HEK293 (cell line): ENCODE measurements around the gene STK26.

Source experiments
- CTCF ChIA-PET: fragments of 350-600 bp; formaldehyde crosslinking; extraction: SDS; loops from one replicate; lab custom pipeline; 2021; ENCODE audit warnings: antibody characterized with exemption; lab: Yijun Ruan, JAX
- POLR2A ChIA-PET: fragments of 300-600 bp; formaldehyde crosslinking; extraction: SDS; loops from one replicate; lab custom pipeline; 2020; ENCODE audit warnings: antibody characterized with exemption, inconsistent platforms; lab: Yijun Ruan, JAX
- H3K27ac ChIP-seq: fragments of 200-500 bp; sonication (Bioruptor generic); 2 replicates; pipeline ENCODE4 v1.5.1; 2014; ENCODE audit warnings: low read depth, low read length, control low read depth, inconsistent platforms; ENCODE audit errors: extremely low read depth
- H3K36me3 ChIP-seq, 2 experiments: fragments of 200-500 bp in 1 of 2; sonication (Bioruptor generic) in 1 of 2; 1 replicate in 1 of 2; 2 replicates in 1 of 2; pipeline ENCODE4 v1.5.1; 2014 to 2017; ENCODE audit warnings: inconsistent platforms in 2 of 2, low read length in 2 of 2; ENCODE audit not compliant: control insufficient read depth in 2 of 2, insufficient read depth in 1 of 2
- H3K4me1 ChIP-seq: fragments of 200-500 bp; sonication (Bioruptor generic); 2 replicates; pipeline ENCODE4 v1.5.1; 2014; ENCODE audit warnings: mild to moderate bottlenecking, low read length, inconsistent platforms; ENCODE audit not compliant: control insufficient read depth, insufficient read depth
- H3K4me3 ChIP-seq: 2 replicates; pipeline ENCODE4 v1.5.1; 2011; ENCODE audit warnings: low read depth, mild to moderate bottlenecking, control low read depth, low read length, moderate library complexity
- H3K9me3 ChIP-seq: fragments of 200-500 bp; sonication (Bioruptor generic); 2 replicates; pipeline ENCODE4 v1.5.1; 2014; ENCODE audit warnings: low read depth, low read length, inconsistent platforms; ENCODE audit not compliant: control insufficient read depth, insufficient read depth
- KLF8 ChIP-seq: fragments of 450-650 bp; formaldehyde crosslinking; IDR thresholded peaks from 2 replicates; pipeline ENCODE4 v1.5.1; 2016; ENCODE audit warnings: missing biosample characterization, missing genetic modification characterization
- PRDM1 ChIP-seq: fragments of 450-650 bp; formaldehyde crosslinking; IDR thresholded peaks from 2 replicates; pipeline ENCODE4; 2016; ENCODE audit warnings: missing biosample characterization, missing genetic modification characterization
- SP2 ChIP-seq: fragments of 450-650 bp; formaldehyde crosslinking; IDR thresholded peaks from 2 replicates; pipeline ENCODE4 v1.5.1; 2016; ENCODE audit warnings: missing biosample characterization, missing genetic modification characterization
- YY1 ChIP-seq: fragments of 450-650 bp; formaldehyde crosslinking; IDR thresholded peaks from 2 replicates; pipeline ENCODE4 v1.5.1; 2018; ENCODE audit warnings: missing biosample characterization, missing genetic modification characterization
- ZBTB17 ChIP-seq: fragments of 450-650 bp; formaldehyde crosslinking; IDR thresholded peaks from 2 replicates; pipeline ENCODE4 v1.5.1; 2016; ENCODE audit warnings: missing biosample characterization, missing genetic modification characterization
- ZBTB21 ChIP-seq: fragments of 450-650 bp; formaldehyde crosslinking; IDR thresholded peaks from 2 replicates; pipeline ENCODE4 v1.5.1; 2017; ENCODE audit warnings: missing biosample characterization, missing genetic modification characterization
- ZEB2 ChIP-seq: fragments of 450-650 bp; formaldehyde crosslinking; IDR thresholded peaks from 2 replicates; pipeline ENCODE4 v1.5.1; 2016; ENCODE audit warnings: missing biosample characterization, missing genetic modification characterization
- ZNF138 ChIP-seq: fragments of 450-650 bp; formaldehyde crosslinking; IDR thresholded peaks from 2 replicates; pipeline ENCODE4 v1.5.1; 2016; ENCODE audit warnings: missing biosample characterization, missing genetic modification characterization, borderline replicate concordance
- ZNF202 ChIP-seq: fragments of 450-650 bp; formaldehyde crosslinking; IDR thresholded peaks from 2 replicates; pipeline ENCODE4 v1.5.1; 2016; ENCODE audit warnings: missing biosample characterization, missing genetic modification characterization, borderline replicate concordance
- ZNF221 ChIP-seq: fragments of 450-650 bp; formaldehyde crosslinking; IDR thresholded peaks from 2 replicates; pipeline ENCODE4 v1.5.1; 2017; ENCODE audit warnings: missing biosample characterization, missing genetic modification characterization, borderline replicate concordance
- ZNF530 ChIP-seq: fragments of 450-650 bp; formaldehyde crosslinking; IDR thresholded peaks from 2 replicates; pipeline ENCODE4 v1.5.1; 2016; ENCODE audit warnings: low read depth, missing biosample characterization, missing genetic modification characterization
- TF ChIP-seq, protein P1 (sequence below): fragments of 450-650 bp; formaldehyde crosslinking; IDR thresholded peaks from 2 replicates; pipeline ENCODE4 v1.5.1; 2016; ENCODE audit warnings: missing biosample characterization, missing genetic modification characterization, borderline replicate concordance
- TF ChIP-seq, protein P2 (sequence below): fragments of 450-650 bp; formaldehyde crosslinking; IDR thresholded peaks from 2 replicates; pipeline ENCODE4 v1.5.1; 2016; ENCODE audit warnings: missing biosample characterization, missing genetic modification characterization
- TF ChIP-seq, protein P3 (sequence below): fragments of 450-650 bp; formaldehyde crosslinking; IDR thresholded peaks from 2 replicates; pipeline ENCODE4 v1.5.1; 2017; ENCODE audit warnings: missing biosample characterization, missing genetic modification characterization
- TF ChIP-seq, protein P4 (sequence below): fragments of 450-650 bp; formaldehyde crosslinking; IDR thresholded peaks from 2 replicates; pipeline ENCODE4 v1.5.1; 2016; ENCODE audit warnings: missing biosample characterization, missing genetic modification characterization
- TF ChIP-seq, protein P5 (sequence below): fragments of 450-650 bp; formaldehyde crosslinking; IDR thresholded peaks from 2 replicates; pipeline ENCODE4 v1.5.1; 2016; ENCODE audit warnings: missing biosample characterization, missing genetic modification characterization
- TF ChIP-seq, protein P6 (sequence below): fragments of 450-650 bp; formaldehyde crosslinking; IDR thresholded peaks from 2 replicates; pipeline ENCODE4 v1.5.1; 2016; ENCODE audit warnings: missing biosample characterization, missing genetic modification characterization
- TF ChIP-seq, protein P7 (sequence below): fragments of 450-650 bp; formaldehyde crosslinking; IDR thresholded peaks from 2 replicates; pipeline ENCODE4 v1.5.1; 2016; ENCODE audit warnings: missing biosample characterization, missing genetic modification characterization

The STK26 gene

DNA sequence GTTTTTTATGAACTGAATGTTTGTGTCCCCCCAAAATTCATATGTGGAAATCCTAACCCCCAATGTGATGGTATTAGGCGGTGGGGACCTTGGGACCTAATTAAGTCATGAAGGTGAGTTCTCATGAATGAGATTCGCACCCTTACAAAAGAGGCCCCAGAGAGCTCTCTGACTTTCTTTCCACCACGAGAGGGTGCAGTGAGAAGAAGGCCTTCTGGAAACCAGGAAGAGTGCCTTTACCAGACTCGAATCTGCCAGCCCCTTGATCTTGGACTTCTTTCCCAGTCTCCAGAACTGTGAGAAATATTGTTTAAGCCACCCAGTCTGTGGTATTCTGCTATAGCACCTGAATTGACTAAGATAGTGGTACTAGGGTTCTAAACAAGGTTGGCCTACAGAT lies 40.8 kb downstream of the STK26 start:
- Histone ChIP-seq H3K4me1 (no peaks in the 10 kb centered on the region), H3K9me3 (no peaks in the 10 kb centered on the region), H3K36me3 (peaks cover 3 to 15% of the 10 kb centered on the region in 2 experiments), H3K27ac (no peak overlapping the region), H3K4me3 (no peak overlapping the region)
- ChIA-PET CTCF (interaction anchor here (1.2 to 2.8 kb wide), 3 partner anchors 9 to 223 kb away, joined by 3 to 9 read pairs (median 5); no protein-coding TSS in a partner anchor), POLR2A (no interaction called here)
- TF ChIP-seq, protein P1, sequence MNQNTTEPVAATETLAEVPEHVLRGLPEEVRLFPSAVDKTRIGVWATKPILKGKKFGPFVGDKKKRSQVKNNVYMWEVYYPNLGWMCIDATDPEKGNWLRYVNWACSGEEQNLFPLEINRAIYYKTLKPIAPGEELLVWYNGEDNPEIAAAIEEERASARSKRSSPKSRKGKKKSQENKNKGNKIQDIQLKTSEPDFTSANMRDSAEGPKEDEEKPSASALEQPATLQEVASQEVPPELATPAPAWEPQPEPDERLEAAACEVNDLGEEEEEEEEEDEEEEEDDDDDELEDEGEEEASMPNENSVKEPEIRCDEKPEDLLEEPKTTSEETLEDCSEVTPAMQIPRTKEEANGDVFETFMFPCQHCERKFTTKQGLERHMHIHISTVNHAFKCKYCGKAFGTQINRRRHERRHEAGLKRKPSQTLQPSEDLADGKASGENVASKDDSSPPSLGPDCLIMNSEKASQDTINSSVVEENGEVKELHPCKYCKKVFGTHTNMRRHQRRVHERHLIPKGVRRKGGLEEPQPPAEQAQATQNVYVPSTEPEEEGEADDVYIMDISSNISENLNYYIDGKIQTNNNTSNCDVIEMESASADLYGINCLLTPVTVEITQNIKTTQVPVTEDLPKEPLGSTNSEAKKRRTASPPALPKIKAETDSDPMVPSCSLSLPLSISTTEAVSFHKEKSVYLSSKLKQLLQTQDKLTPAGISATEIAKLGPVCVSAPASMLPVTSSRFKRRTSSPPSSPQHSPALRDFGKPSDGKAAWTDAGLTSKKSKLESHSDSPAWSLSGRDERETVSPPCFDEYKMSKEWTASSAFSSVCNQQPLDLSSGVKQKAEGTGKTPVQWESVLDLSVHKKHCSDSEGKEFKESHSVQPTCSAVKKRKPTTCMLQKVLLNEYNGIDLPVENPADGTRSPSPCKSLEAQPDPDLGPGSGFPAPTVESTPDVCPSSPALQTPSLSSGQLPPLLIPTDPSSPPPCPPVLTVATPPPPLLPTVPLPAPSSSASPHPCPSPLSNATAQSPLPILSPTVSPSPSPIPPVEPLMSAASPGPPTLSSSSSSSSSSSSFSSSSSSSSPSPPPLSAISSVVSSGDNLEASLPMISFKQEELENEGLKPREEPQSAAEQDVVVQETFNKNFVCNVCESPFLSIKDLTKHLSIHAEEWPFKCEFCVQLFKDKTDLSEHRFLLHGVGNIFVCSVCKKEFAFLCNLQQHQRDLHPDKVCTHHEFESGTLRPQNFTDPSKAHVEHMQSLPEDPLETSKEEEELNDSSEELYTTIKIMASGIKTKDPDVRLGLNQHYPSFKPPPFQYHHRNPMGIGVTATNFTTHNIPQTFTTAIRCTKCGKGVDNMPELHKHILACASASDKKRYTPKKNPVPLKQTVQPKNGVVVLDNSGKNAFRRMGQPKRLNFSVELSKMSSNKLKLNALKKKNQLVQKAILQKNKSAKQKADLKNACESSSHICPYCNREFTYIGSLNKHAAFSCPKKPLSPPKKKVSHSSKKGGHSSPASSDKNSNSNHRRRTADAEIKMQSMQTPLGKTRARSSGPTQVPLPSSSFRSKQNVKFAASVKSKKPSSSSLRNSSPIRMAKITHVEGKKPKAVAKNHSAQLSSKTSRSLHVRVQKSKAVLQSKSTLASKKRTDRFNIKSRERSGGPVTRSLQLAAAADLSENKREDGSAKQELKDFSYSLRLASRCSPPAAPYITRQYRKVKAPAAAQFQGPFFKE, result no peak
- TF ChIP-seq, protein P2, sequence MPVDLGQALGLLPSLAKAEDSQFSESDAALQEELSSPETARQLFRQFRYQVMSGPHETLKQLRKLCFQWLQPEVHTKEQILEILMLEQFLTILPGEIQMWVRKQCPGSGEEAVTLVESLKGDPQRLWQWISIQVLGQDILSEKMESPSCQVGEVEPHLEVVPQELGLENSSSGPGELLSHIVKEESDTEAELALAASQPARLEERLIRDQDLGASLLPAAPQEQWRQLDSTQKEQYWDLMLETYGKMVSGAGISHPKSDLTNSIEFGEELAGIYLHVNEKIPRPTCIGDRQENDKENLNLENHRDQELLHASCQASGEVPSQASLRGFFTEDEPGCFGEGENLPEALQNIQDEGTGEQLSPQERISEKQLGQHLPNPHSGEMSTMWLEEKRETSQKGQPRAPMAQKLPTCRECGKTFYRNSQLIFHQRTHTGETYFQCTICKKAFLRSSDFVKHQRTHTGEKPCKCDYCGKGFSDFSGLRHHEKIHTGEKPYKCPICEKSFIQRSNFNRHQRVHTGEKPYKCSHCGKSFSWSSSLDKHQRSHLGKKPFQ (tag by site-specific recombination), result no peak
- TF ChIP-seq YY1 (tag by site-specific recombination) (no peak), ZNF138 (no peak), ZBTB21 (tag by site-specific recombination) (no peak), ZEB2 (no peak), ZBTB17 (tag by site-specific recombination) (no peak), KLF8 (tag by site-specific recombination) (no peak), ZNF202 (tag by site-specific recombination) (no peak), PRDM1 (tag by site-specific recombination) (no peak), ZNF530 (no peak), SP2 (tag by site-specific recombination) (no peak), ZNF221 (tag by site-specific recombination) (no peak)
- TF ChIP-seq, protein P3, sequence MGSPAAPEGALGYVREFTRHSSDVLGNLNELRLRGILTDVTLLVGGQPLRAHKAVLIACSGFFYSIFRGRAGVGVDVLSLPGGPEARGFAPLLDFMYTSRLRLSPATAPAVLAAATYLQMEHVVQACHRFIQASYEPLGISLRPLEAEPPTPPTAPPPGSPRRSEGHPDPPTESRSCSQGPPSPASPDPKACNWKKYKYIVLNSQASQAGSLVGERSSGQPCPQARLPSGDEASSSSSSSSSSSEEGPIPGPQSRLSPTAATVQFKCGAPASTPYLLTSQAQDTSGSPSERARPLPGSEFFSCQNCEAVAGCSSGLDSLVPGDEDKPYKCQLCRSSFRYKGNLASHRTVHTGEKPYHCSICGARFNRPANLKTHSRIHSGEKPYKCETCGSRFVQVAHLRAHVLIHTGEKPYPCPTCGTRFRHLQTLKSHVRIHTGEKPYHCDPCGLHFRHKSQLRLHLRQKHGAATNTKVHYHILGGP (tag by site-specific recombination), result no peak
- TF ChIP-seq, protein P4, sequence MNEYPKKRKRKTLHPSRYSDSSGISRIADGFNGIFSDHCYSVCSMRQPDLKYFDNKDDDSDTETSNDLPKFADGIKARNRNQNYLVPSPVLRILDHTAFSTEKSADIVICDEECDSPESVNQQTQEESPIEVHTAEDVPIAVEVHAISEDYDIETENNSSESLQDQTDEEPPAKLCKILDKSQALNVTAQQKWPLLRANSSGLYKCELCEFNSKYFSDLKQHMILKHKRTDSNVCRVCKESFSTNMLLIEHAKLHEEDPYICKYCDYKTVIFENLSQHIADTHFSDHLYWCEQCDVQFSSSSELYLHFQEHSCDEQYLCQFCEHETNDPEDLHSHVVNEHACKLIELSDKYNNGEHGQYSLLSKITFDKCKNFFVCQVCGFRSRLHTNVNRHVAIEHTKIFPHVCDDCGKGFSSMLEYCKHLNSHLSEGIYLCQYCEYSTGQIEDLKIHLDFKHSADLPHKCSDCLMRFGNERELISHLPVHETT, result no peak
- TF ChIP-seq, protein P5, sequence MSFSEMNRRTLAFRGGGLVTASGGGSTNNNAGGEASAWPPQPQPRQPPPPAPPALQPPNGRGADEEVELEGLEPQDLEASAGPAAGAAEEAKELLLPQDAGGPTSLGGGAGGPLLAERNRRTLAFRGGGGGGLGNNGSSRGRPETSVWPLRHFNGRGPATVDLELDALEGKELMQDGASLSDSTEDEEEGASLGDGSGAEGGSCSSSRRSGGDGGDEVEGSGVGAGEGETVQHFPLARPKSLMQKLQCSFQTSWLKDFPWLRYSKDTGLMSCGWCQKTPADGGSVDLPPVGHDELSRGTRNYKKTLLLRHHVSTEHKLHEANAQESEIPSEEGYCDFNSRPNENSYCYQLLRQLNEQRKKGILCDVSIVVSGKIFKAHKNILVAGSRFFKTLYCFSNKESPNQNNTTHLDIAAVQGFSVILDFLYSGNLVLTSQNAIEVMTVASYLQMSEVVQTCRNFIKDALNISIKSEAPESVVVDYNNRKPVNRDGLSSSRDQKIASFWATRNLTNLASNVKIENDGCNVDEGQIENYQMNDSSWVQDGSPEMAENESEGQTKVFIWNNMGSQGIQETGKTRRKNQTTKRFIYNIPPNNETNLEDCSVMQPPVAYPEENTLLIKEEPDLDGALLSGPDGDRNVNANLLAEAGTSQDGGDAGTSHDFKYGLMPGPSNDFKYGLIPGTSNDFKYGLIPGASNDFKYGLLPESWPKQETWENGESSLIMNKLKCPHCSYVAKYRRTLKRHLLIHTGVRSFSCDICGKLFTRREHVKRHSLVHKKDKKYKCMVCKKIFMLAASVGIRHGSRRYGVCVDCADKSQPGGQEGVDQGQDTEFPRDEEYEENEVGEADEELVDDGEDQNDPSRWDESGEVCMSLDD (tag by site-specific recombination), result no peak
- TF ChIP-seq, protein P6, sequence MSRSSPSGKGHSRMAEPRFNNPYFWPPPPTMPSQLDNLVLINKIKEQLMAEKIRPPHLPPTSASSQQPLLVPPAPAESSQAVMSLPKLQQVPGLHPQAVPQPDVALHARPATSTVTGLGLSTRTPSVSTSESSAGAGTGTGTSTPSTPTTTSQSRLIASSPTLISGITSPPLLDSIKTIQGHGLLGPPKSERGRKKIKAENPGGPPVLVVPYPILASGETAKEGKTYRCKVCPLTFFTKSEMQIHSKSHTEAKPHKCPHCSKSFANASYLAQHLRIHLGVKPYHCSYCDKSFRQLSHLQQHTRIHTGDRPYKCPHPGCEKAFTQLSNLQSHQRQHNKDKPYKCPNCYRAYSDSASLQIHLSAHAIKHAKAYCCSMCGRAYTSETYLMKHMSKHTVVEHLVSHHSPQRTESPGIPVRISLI (tag by site-specific recombination), result no peak
- TF ChIP-seq, protein P7, sequence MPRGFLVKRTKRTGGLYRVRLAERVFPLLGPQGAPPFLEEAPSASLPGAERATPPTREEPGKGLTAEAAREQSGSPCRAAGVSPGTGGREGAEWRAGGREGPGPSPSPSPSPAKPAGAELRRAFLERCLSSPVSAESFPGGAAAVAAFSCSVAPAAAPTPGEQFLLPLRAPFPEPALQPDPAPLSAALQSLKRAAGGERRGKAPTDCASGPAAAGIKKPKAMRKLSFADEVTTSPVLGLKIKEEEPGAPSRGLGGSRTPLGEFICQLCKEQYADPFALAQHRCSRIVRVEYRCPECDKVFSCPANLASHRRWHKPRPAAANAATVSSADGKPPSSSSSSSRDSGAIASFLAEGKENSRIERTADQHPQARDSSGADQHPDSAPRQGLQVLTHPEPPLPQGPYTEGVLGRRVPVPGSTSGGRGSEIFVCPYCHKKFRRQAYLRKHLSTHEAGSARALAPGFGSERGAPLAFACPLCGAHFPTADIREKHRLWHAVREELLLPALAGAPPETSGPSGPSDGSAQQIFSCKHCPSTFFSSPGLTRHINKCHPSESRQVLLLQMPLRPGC, result no peak
